Measurements from ENCODE around the gene EPB41L2.
"Not testable (repeated sequence)": the region's sequence is repeated elsewhere in the genome, so short reads cannot be mapped to it uniquely, and the experiment has no call there.

The EPB41L2 gene

GRCh38 chr6:130827247-130828149 is 235.5 kb downstream of the EPB41L2 start, which contains the start of gene SMLR1:
Gene SMLR1, plus strand, starts transcription at chr6:130827406. Its CDS starts 8 bp downstream, at chr6:130827414.
- no peak for DNase-seq

- no peak for DNase-seq
Observed at GRCh38 chr6:130826442-130827246, 236.4 kb downstream of the EPB41L2 start.

GRCh38 chr6:130825772-130826441 is 237.1 kb downstream of the EPB41L2 start:
- no peak for DNase-seq

- DNase-seq: no peak
Observed at GRCh38 chr6:130824978-130825694, 237.9 kb downstream of the EPB41L2 start.

GRCh38 chr6:130822736-130823135 is 240.3 kb downstream of the EPB41L2 start:
- DNase-seq: no peak

- DNase-seq: no peak
Observed at GRCh38 chr6:130815200-130816071, 247.6 kb downstream of the EPB41L2 start.

GRCh38 chr6:130814506-130814905 is 248.5 kb downstream of the EPB41L2 start:
- DNase-seq: no peak

- no peak for DNase-seq
Observed at GRCh38 chr6:130811932-130812331, 251.1 kb downstream of the EPB41L2 start.

GRCh38 chr6:130810307-130811030 is 252.6 kb downstream of the EPB41L2 start:
- no peak for DNase-seq

GRCh38 chr6:130801368-130801767 is 261.7 kb downstream of the EPB41L2 start:
- not testable (repeated sequence) for DNase-seq

GRCh38 chr6:130797061-130797460 is 266.0 kb downstream of the EPB41L2 start:
- DNase-seq: no peak

GRCh38 chr6:130796313-130796905 is 266.6 kb downstream of the EPB41L2 start:
- DNase-seq: no peak

GRCh38 chr6:130794738-130795137 is 268.3 kb downstream of the EPB41L2 start:
- DNase-seq: no peak

GRCh38 chr6:130794010-130794697 is 268.9 kb downstream of the EPB41L2 start:
- no peak for DNase-seq
